Endothelial cell of umbilical vein (primary cell): ENCODE data around the gene DDX43. TPM values are rescaled to one million over a fixed set of nuclear protein-coding genes. Genes with fewer than 3 reads are reported as not detected.

Experiments used
- BruUV-seq: library from RNA; stranded (reverse); fragments of 400-500 nt; replicated peaks from 2 replicates; lab custom pipeline; 2021; lab: Mats Ljungman, UMichigan
- CTCF ChIA-PET: fragments of 300-600, 350-600 bp; sonication (Branson Sonifier 250); formaldehyde crosslinking; loops from one replicate; lab custom pipeline; 2021; ENCODE audit warnings: antibody characterized with exemption, inconsistent platforms; lab: Charles Lee
- POLR2A ChIA-PET: fragments of 300-600, 350-600 bp; sonication (Branson Sonifier 250); formaldehyde crosslinking; loops from one replicate; lab custom pipeline; 2021; ENCODE audit warnings: antibody characterized with exemption, inconsistent platforms; lab: Charles Lee
- DNase-seq: peaks from one replicate; pipeline ENCODE4 v3.0.0-alpha.2; 2011; ENCODE audit warnings: low read depth, low spot score
- FAIRE-seq: peaks from 2 replicates; lab custom pipeline; 2011; peaks lifted over from hg19 to GRCh38; lab: Jason Lieb, UNC
- H2AFZ ChIP-seq: 2 replicates; pipeline ENCODE4 v1.6.0; 2012; ENCODE audit warnings: low read depth, low read length, control low read depth, inconsistent platforms
- H3K27ac ChIP-seq: 2 replicates; pipeline ENCODE4 v1.5.1; 2011; ENCODE audit warnings: low read depth, mild to moderate bottlenecking, control low read depth, low read length, moderate library complexity; ENCODE audit not compliant: insufficient read depth
- H3K27me3 ChIP-seq, 2 experiments: 2 replicates each; pipeline versions ENCODE4 v1.6.0 to v1.6.1; 2011; ENCODE audit warnings: low read length in 2 of 2, mixed read lengths in 1 of 2; ENCODE audit not compliant: control insufficient read depth in 2 of 2, insufficient read depth in 2 of 2
- H3K36me3 ChIP-seq, 2 experiments: 2 replicates in 1 of 2; 3 replicates in 1 of 2; pipeline ENCODE4 v1.5.1; 2011; ENCODE audit warnings: low read length in 2 of 2, mild to moderate bottlenecking in 1 of 2, moderate library complexity in 1 of 2; ENCODE audit not compliant: control insufficient read depth in 2 of 2, insufficient read depth in 2 of 2; ENCODE audit errors: extremely low read depth in 1 of 2
- H3K4me1 ChIP-seq: 3 replicates; pipeline ENCODE4 v1.5.1; 2011; ENCODE audit warnings: mild to moderate bottlenecking, low read length; ENCODE audit not compliant: control insufficient read depth, insufficient read depth; ENCODE audit errors: extremely low read depth
- H3K4me2 ChIP-seq: 2 replicates; pipeline ENCODE4 v1.6.1; 2011; ENCODE audit warnings: low read length, control low read depth, mixed read lengths; ENCODE audit not compliant: insufficient read depth
- H3K4me3 ChIP-seq, 3 experiments: fragments of 200-600 bp in 1 of 3; sonication (generic), shearing (Covaris generic) in 1 of 3; replicated peaks in 1 of 3; 2 replicates each; pipeline ENCODE4 v1.5.1; 2011 to 2016; ENCODE audit warnings: control low read depth in 3 of 3, low read length in 3 of 3, mild to moderate bottlenecking in 2 of 3, inconsistent platforms in 1 of 3, low read depth in 1 of 3, moderate library complexity in 1 of 3; ENCODE audit not compliant: insufficient read depth in 1 of 3
- H3K79me2 ChIP-seq: 2 replicates; pipeline ENCODE4 v1.6.0; 2012; ENCODE audit warnings: low read length, inconsistent platforms; ENCODE audit not compliant: control insufficient read depth, insufficient read depth
- H3K9ac ChIP-seq: replicated peaks from 2 replicates; pipeline ENCODE3; 2011; ENCODE audit warnings: low read length, control low read depth; ENCODE audit not compliant: insufficient read depth; ENCODE audit errors: extremely low read depth
- H3K9me1 ChIP-seq: replicated peaks from 3 replicates; pipeline ENCODE4 v1.6.0; 2011; ENCODE audit warnings: mild to moderate bottlenecking, low read length; ENCODE audit not compliant: control insufficient read depth, insufficient read depth; ENCODE audit errors: extremely low read depth
- H3K9me3 ChIP-seq: replicated peaks from 2 replicates; pipeline ENCODE4 v1.5.1; 2012; ENCODE audit warnings: low read length, inconsistent platforms; ENCODE audit not compliant: control insufficient read depth, insufficient read depth
- H4K20me1 ChIP-seq: replicated peaks from 2 replicates; pipeline ENCODE3; 2011; ENCODE audit warnings: mild to moderate bottlenecking, low read length; ENCODE audit not compliant: control insufficient read depth, insufficient read depth; ENCODE audit errors: extremely low read depth
- CTCF ChIP-seq, 2 donors: IDR thresholded peaks; 1 replicate in 1 of 2; 2 replicates in 1 of 2; pipeline ENCODE4 v1.5.1; 2011; ENCODE audit warnings: low read length in 2 of 2, mild to moderate bottlenecking in 2 of 2, moderate library complexity in 2 of 2, control low read depth in 1 of 2, inconsistent platforms in 1 of 2, low read depth in 1 of 2; ENCODE audit not compliant: insufficient read depth in 1 of 2; ENCODE audit errors: extremely low read depth in 1 of 2
- EZH2 ChIP-seq: IDR thresholded peaks from 2 replicates; pipeline ENCODE4 v1.6.1; 2012; ENCODE audit warnings: borderline replicate concordance, low read depth, mild to moderate bottlenecking, moderate library complexity, low read length, inconsistent platforms; ENCODE audit not compliant: severe bottlenecking
- FOS ChIP-seq: IDR thresholded peaks from 2 replicates; pipeline ENCODE4 v1.6.1; 2011; ENCODE audit warnings: mild to moderate bottlenecking, low read length, moderate library complexity, borderline replicate concordance; ENCODE audit not compliant: insufficient read depth
- GATA2 ChIP-seq: IDR thresholded peaks from 2 replicates; pipeline ENCODE4 v1.7.0; 2011; ENCODE audit warnings: low read depth, mild to moderate bottlenecking, moderate library complexity, mixed read lengths, low read length; ENCODE audit not compliant: insufficient read length, insufficient read depth
- JUN ChIP-seq: IDR thresholded peaks from 2 replicates; pipeline ENCODE4 v1.6.1; 2011; ENCODE audit warnings: borderline replicate concordance, low read depth; ENCODE audit not compliant: insufficient read length, insufficient read depth
- MAX ChIP-seq: IDR thresholded peaks from 2 replicates; pipeline ENCODE4 v1.6.1; 2011; ENCODE audit not compliant: insufficient read depth, insufficient read length
- MYC ChIP-seq: IDR thresholded peaks from one replicate; pipeline ENCODE4 v1.6.1; 2011; ENCODE audit warnings: mild to moderate bottlenecking, low read depth, low read length
- POLR2A ChIP-seq: IDR thresholded peaks from 2 replicates; pipeline ENCODE4 v1.6.1; 2012; ENCODE audit warnings: low read depth, mild to moderate bottlenecking, control low read depth, low read length
- POLR2AphosphoS5 ChIP-seq: IDR thresholded peaks from 2 replicates; pipeline ENCODE4 v1.6.1; 2012; ENCODE audit warnings: low read depth, mild to moderate bottlenecking, control low read depth, low read length, moderate library complexity; ENCODE audit not compliant: insufficient read depth
- dilution Hi-C: fragments of 300-500 bp; cut with MboI; formaldehyde crosslinking; loops from one replicate; pipeline ENCODE4 v1.15.0; 2019; ENCODE audit warnings: low sequenced_read_pairs; ENCODE audit not compliant: extremely low pct_ligation_motif_present
- intact Hi-C: fragments of 100-400 bp; cut with micrococcal nuclease; formaldehyde crosslinking; loops from one replicate; pipeline ENCODE4 v1.10.0; 2022
- polyA plus RNA-seq, 4 experiments: library from polyadenylated mRNA; depleted of rRNA in 3 of 4; stranded (reverse) in 3 of 4; unstranded in 1 of 4; fragments of >200 nt; gene quantifications; 2 replicates each; pipeline versions ENCODE4 v1.2.1 to v1.2.3, GENCODE V29; 2011 to 2012; ENCODE audit warnings: missing spikeins in 1 of 4
- total RNA-seq: library from RNA; stranded (reverse); gene quantifications from 2 replicates; pipeline ENCODE4 v1.2.3, GENCODE V29; 2021

DDX43 gene
- total and polyA plus RNA-seq, 2 donors (not counting 3 experiments of a cell fraction or from before 2014, with no cell fraction given), result 0.95 to 1.2 TPM

- Histone ChIP-seq H3K9me1 (no peaks in the 10 kb centered on the region), H2AFZ (no peak within 1 kb of the TSS), H3K36me3 (no peaks in the 10 kb centered on the region), H3K27me3 (peaks cover 13 to 16% of the 10 kb centered on the region in 2 experiments), H3K9ac (no peak within 1 kb of the TSS), H4K20me1 (no peaks in the 10 kb centered on the region), H3K4me1 (no peaks in the 10 kb centered on the region), H3K9me3 (no peaks in the 10 kb centered on the region), H3K79me2 (no peaks in the 10 kb centered on the region), H3K4me3 (no peak within 1 kb of the TSS), H3K4me2 (no peak within 1 kb of the TSS), H3K27ac (no peak within 1 kb of the TSS)
- no TSS peak for BruUV-seq
- FAIRE-seq (no peak), DNase-seq (no peak)
- ChIA-PET CTCF (no interaction called here), POLR2A (no interaction called here)
- dilution Hi-C loops (no loop called here), intact Hi-C loops (no loop called here)
- TF ChIP-seq MYC (no peak), JUN (no peak), POLR2AphosphoS5 (no peak), CTCF (IDR thresholded peaks at IDR 0.05; ENCODE audit: extremely low read depth in 1 of 2, insufficient read depth in 1 of 2, low read depth in 1 of 2, low read length in 2 of 2) (no peak), POLR2A (no peak), GATA2 (no peak), FOS (no peak), EZH2 (no peak), MAX (no peak)
These were observed 40.7 kb upstream of the DDX43 start, which contains the start of gene DPPA5 for GRCh38 chr6:73353636-73354593. TSS of gene DPPA5 (minus strand) at chr6:73354276. CDS start at chr6:73354225, 51 bp downstream.
